Right renal pelvis (tissue), 4 donors: ENCODE data around the gene SZT2. TPM values are rescaled to one million over a fixed set of nuclear protein-coding genes. Genes with fewer than 3 reads are reported as not detected.
"Not testable (repeated sequence)": the region's sequence is repeated elsewhere in the genome, so short reads cannot be mapped to it uniquely, and the experiment has no call there.

ENCODE experiments used
- DNase-seq, 4 donors: peaks; one replicate each; pipeline ENCODE4 v3.0.0-alpha.2; 2013; ENCODE audit warnings: low read depth in 4 of 4, low spot score in 3 of 4, missing footprints in 1 of 4
- polyA plus RNA-seq, 4 donors: library from polyadenylated mRNA; unstranded; fragments of 120-200 nt; gene quantifications; one replicate each; pipeline ENCODE4 v1.2.1, GENCODE V29; 2013; ENCODE audit not compliant: insufficient read length in 4 of 4

Gene SZT2
- polyA plus RNA-seq, 4 donors: 17.8 to 22.7 (median 20.2) TPM

- DNase-seq: no peak
These were observed 30.0 kb upstream of the SZT2 start for GRCh38 chr1:43359696-43360095.

- DNase-seq: no peak
These were observed 29.1 kb upstream of the SZT2 start for GRCh38 chr1:43360616-43361015.

- DNase-seq: no peak
These were observed 26.3 kb upstream of the SZT2 start for GRCh38 chr1:43363283-43363934.

- DNase-seq: no peak
These were observed 25.7 kb upstream of the SZT2 start for GRCh38 chr1:43363935-43364525.

- DNase-seq: no peak
These were observed 24.0 kb upstream of the SZT2 start for GRCh38 chr1:43365678-43366077.

GRCh38 chr1:43366179-43366578 is 23.5 kb upstream of the SZT2 start:
- no peak for DNase-seq

- no peak for DNase-seq
These were observed 23.1 kb upstream of the SZT2 start for GRCh38 chr1:43366601-43367025.

- no peak for DNase-seq
These were observed 22.4 kb upstream of the SZT2 start for GRCh38 chr1:43367026-43367903.

- DNase-seq: peak in 3 of 4 donors; percentile 72 to 81 (median 73)
These were observed 21.6 kb upstream of the SZT2 start, which contains the start of gene ELOVL1 for GRCh38 chr1:43367904-43368645. ELOVL1 (minus strand) TSS chr1:43368011; CDS start chr1:43365609, 2,402 bp downstream.

GRCh38 chr1:43368646-43369020 is 21.1 kb upstream of the SZT2 start:
- DNase-seq: no peak

GRCh38 chr1:43369779-43370178 is 19.9 kb upstream of the SZT2 start:
- DNase-seq: not testable (repeated sequence)

- no peak for DNase-seq
These were observed 19.1 kb upstream of the SZT2 start for GRCh38 chr1:43370564-43370963.

GRCh38 chr1:43372172-43372571 is 17.5 kb upstream of the SZT2 start:
- no peak for DNase-seq

- DNase-seq: no peak
These were observed 16.4 kb upstream of the SZT2 start for GRCh38 chr1:43373066-43373940.

- no peak for DNase-seq
These were observed 12.9 kb upstream of the SZT2 start for GRCh38 chr1:43376723-43377235.

- no peak for DNase-seq
These were observed 11.9 kb upstream of the SZT2 start for GRCh38 chr1:43377831-43378230.

- DNase-seq: no peak
These were observed 10.2 kb upstream of the SZT2 start for GRCh38 chr1:43379476-43379875.

- DNase-seq: no peak
These were observed 8.1 kb upstream of the SZT2 start for GRCh38 chr1:43381612-43382011.

GRCh38 chr1:43382027-43382779 is 7.5 kb upstream of the SZT2 start:
- no peak for DNase-seq
